ENCODE measurements around the gene ACHE.

The ACHE gene

GRCh38 chr7:100884736-100885439 is 10.8 kb downstream of the ACHE start:
- H3K27me3 ChIP-seq (ENCODE audit: control insufficient read depth in 1 of 2, insufficient read depth in 2 of 2, low read length in 2 of 2): no peaks in the 10 kb centered on the region
- no peak overlapping the region for H3K27ac ChIP-seq (ENCODE audit: low read depth, low read length)
- H3K36me3 ChIP-seq (ENCODE audit: control insufficient read depth in 1 of 2, insufficient read depth in 2 of 2, low read length in 2 of 2): peaks cover 52 to 76% of the 10 kb centered on the region in 2 donors
- no peak overlapping the region for H3K9ac ChIP-seq (ENCODE audit: low read depth in 1 of 2, low read length in 2 of 2)
- H3K9me3 ChIP-seq (ENCODE audit: control insufficient read depth in 1 of 2, low read length in 2 of 2): no peaks in the 10 kb centered on the region
- peaks cover 21 to 23% of the 10 kb centered on the region in 2 donors for H3K4me1 ChIP-seq (ENCODE audit: control insufficient read depth in 1 of 2, insufficient read depth in 2 of 2, low read length in 2 of 2)
- H3K4me3 ChIP-seq (ENCODE audit: low read depth in 1 of 2, low read length in 2 of 2): no peak overlapping the region

GRCh38 chr7:100882785-100883526 is 12.7 kb downstream of the ACHE start:
- Histone ChIP-seq H3K27ac (ENCODE audit: low read depth, low read length) (no peak overlapping the region), H3K27me3 (ENCODE audit: control insufficient read depth in 1 of 2, insufficient read depth in 2 of 2, low read length in 2 of 2) (no peaks in the 10 kb centered on the region), H3K4me3 (ENCODE audit: low read depth in 1 of 2, low read length in 2 of 2) (no peak overlapping the region), H3K9ac (ENCODE audit: low read depth in 1 of 2, low read length in 2 of 2) (no peak overlapping the region), H3K36me3 (ENCODE audit: control insufficient read depth in 1 of 2, insufficient read depth in 2 of 2, low read length in 2 of 2) (peaks cover 48 to 78% of the 10 kb centered on the region in 2 donors), H3K4me1 (ENCODE audit: control insufficient read depth in 1 of 2, insufficient read depth in 2 of 2, low read length in 2 of 2) (peaks cover 11 to 13% of the 10 kb centered on the region in 2 donors), H3K9me3 (ENCODE audit: control insufficient read depth in 1 of 2, low read length in 2 of 2) (no peaks in the 10 kb centered on the region)

- no peak overlapping the region for H3K9ac ChIP-seq (ENCODE audit: low read depth in 1 of 2, low read length in 2 of 2)
- peaks cover 3 to 5% of the 10 kb centered on the region in 2 donors for H3K4me1 ChIP-seq (ENCODE audit: control insufficient read depth in 1 of 2, insufficient read depth in 2 of 2, low read length in 2 of 2)
- no peaks in the 10 kb centered on the region for H3K27me3 ChIP-seq (ENCODE audit: control insufficient read depth in 1 of 2, insufficient read depth in 2 of 2, low read length in 2 of 2)
- peaks cover 47 to 72% of the 10 kb centered on the region in 2 donors for H3K36me3 ChIP-seq (ENCODE audit: control insufficient read depth in 1 of 2, insufficient read depth in 2 of 2, low read length in 2 of 2)
- no peaks in the 10 kb centered on the region for H3K9me3 ChIP-seq (ENCODE audit: control insufficient read depth in 1 of 2, low read length in 2 of 2)
- no peak overlapping the region for H3K27ac ChIP-seq (ENCODE audit: low read depth, low read length)
- no peak overlapping the region for H3K4me3 ChIP-seq (ENCODE audit: low read depth in 1 of 2, low read length in 2 of 2)
Observed at GRCh38 chr7:100882201-100882600, 13.5 kb downstream of the ACHE start.

GRCh38 chr7:100881136-100881535 is 14.6 kb downstream of the ACHE start:
- no peaks in the 10 kb centered on the region for H3K9me3 ChIP-seq (ENCODE audit: control insufficient read depth in 1 of 2, low read length in 2 of 2)
- no peak overlapping the region for H3K9ac ChIP-seq (ENCODE audit: low read depth in 1 of 2, low read length in 2 of 2)
- no peak overlapping the region for H3K27ac ChIP-seq (ENCODE audit: low read depth, low read length)
- H3K4me1 ChIP-seq (ENCODE audit: control insufficient read depth in 1 of 2, insufficient read depth in 2 of 2, low read length in 2 of 2): peaks cover 8 to 11% of the 10 kb centered on the region in 2 donors
- H3K27me3 ChIP-seq (ENCODE audit: control insufficient read depth in 1 of 2, insufficient read depth in 2 of 2, low read length in 2 of 2): no peaks in the 10 kb centered on the region
- H3K36me3 ChIP-seq (ENCODE audit: control insufficient read depth in 1 of 2, insufficient read depth in 2 of 2, low read length in 2 of 2): peaks cover 41 to 64% of the 10 kb centered on the region in 2 donors
- H3K4me3 ChIP-seq (ENCODE audit: low read depth in 1 of 2, low read length in 2 of 2): no peak overlapping the region

- Histone ChIP-seq H3K9me3 (ENCODE audit: control insufficient read depth in 1 of 2, low read length in 2 of 2) (no peaks in the 10 kb centered on the region), H3K27me3 (ENCODE audit: control insufficient read depth in 1 of 2, insufficient read depth in 2 of 2, low read length in 2 of 2) (no peaks in the 10 kb centered on the region), H3K9ac (ENCODE audit: low read depth in 1 of 2, low read length in 2 of 2) (no peak overlapping the region), H3K4me3 (ENCODE audit: low read depth in 1 of 2, low read length in 2 of 2) (no peak overlapping the region), H3K4me1 (ENCODE audit: control insufficient read depth in 1 of 2, insufficient read depth in 2 of 2, low read length in 2 of 2) (peaks cover 13 to 16% of the 10 kb centered on the region in 2 donors), H3K36me3 (ENCODE audit: control insufficient read depth in 1 of 2, insufficient read depth in 2 of 2, low read length in 2 of 2) (peaks cover 36 to 59% of the 10 kb centered on the region in 2 donors), H3K27ac (ENCODE audit: low read depth, low read length) (no peak overlapping the region)
Observed at GRCh38 chr7:100880645-100881044, 15.0 kb downstream of the ACHE start.

GRCh38 chr7:100879685-100880261 is 15.9 kb downstream of the ACHE start:
- Histone ChIP-seq H3K4me3 (ENCODE audit: low read depth in 1 of 2, low read length in 2 of 2) (no peak overlapping the region), H3K36me3 (ENCODE audit: control insufficient read depth in 1 of 2, insufficient read depth in 2 of 2, low read length in 2 of 2) (peaks cover 27 to 51% of the 10 kb centered on the region in 2 donors), H3K9me3 (ENCODE audit: control insufficient read depth in 1 of 2, low read length in 2 of 2) (no peaks in the 10 kb centered on the region), H3K27me3 (ENCODE audit: control insufficient read depth in 1 of 2, insufficient read depth in 2 of 2, low read length in 2 of 2) (no peaks in the 10 kb centered on the region), H3K27ac (ENCODE audit: low read depth, low read length) (no peak overlapping the region), H3K9ac (ENCODE audit: low read depth in 1 of 2, low read length in 2 of 2) (no peak overlapping the region), H3K4me1 (ENCODE audit: control insufficient read depth in 1 of 2, insufficient read depth in 2 of 2, low read length in 2 of 2) (peaks cover 14 to 17% of the 10 kb centered on the region in 2 donors)

- Histone ChIP-seq H3K27me3 (ENCODE audit: control insufficient read depth in 1 of 2, insufficient read depth in 2 of 2, low read length in 2 of 2) (no peaks in the 10 kb centered on the region), H3K9ac (ENCODE audit: low read depth in 1 of 2, low read length in 2 of 2) (no peak overlapping the region), H3K36me3 (ENCODE audit: control insufficient read depth in 1 of 2, insufficient read depth in 2 of 2, low read length in 2 of 2) (peaks cover 24 to 41% of the 10 kb centered on the region in 2 donors), H3K4me3 (ENCODE audit: low read depth in 1 of 2, low read length in 2 of 2) (no peak overlapping the region), H3K27ac (ENCODE audit: low read depth, low read length) (no peak overlapping the region), H3K4me1 (ENCODE audit: control insufficient read depth in 1 of 2, insufficient read depth in 2 of 2, low read length in 2 of 2) (peaks cover 20 to 26% of the 10 kb centered on the region in 2 donors), H3K9me3 (ENCODE audit: control insufficient read depth in 1 of 2, low read length in 2 of 2) (no peaks in the 10 kb centered on the region)
Observed at GRCh38 chr7:100878685-100879084, 17.0 kb downstream of the ACHE start.

GRCh38 chr7:100878013-100878412 is 17.7 kb downstream of the ACHE start:
- Histone ChIP-seq H3K9ac (ENCODE audit: low read depth in 1 of 2, low read length in 2 of 2) (no peak overlapping the region), H3K9me3 (ENCODE audit: control insufficient read depth in 1 of 2, low read length in 2 of 2) (no peaks in the 10 kb centered on the region), H3K4me1 (ENCODE audit: control insufficient read depth in 1 of 2, insufficient read depth in 2 of 2, low read length in 2 of 2) (peaks cover 20 to 27% of the 10 kb centered on the region in 2 donors), H3K36me3 (ENCODE audit: control insufficient read depth in 1 of 2, insufficient read depth in 2 of 2, low read length in 2 of 2) (peaks cover 17 to 34% of the 10 kb centered on the region in 2 donors), H3K27me3 (ENCODE audit: control insufficient read depth in 1 of 2, insufficient read depth in 2 of 2, low read length in 2 of 2) (no peaks in the 10 kb centered on the region), H3K4me3 (ENCODE audit: low read depth in 1 of 2, low read length in 2 of 2) (no peak overlapping the region), H3K27ac (ENCODE audit: low read depth, low read length) (no peak overlapping the region)

- no peaks in the 10 kb centered on the region for H3K9me3 ChIP-seq (ENCODE audit: control insufficient read depth in 1 of 2, low read length in 2 of 2)
- H3K36me3 ChIP-seq (ENCODE audit: control insufficient read depth in 1 of 2, insufficient read depth in 2 of 2, low read length in 2 of 2): peaks cover 3 to 22% of the 10 kb centered on the region in 2 donors
- peaks cover 20 to 27% of the 10 kb centered on the region in 2 donors for H3K4me1 ChIP-seq (ENCODE audit: control insufficient read depth in 1 of 2, insufficient read depth in 2 of 2, low read length in 2 of 2)
- H3K9ac ChIP-seq (ENCODE audit: low read depth in 1 of 2, low read length in 2 of 2): peak overlapping the region; percentile 73 to 81
- H3K27me3 ChIP-seq (ENCODE audit: control insufficient read depth in 1 of 2, insufficient read depth in 2 of 2, low read length in 2 of 2): no peaks in the 10 kb centered on the region
- H3K27ac ChIP-seq (ENCODE audit: low read depth, low read length): peak overlapping the region; percentile 95
- H3K4me3 ChIP-seq (ENCODE audit: low read depth in 1 of 2, low read length in 2 of 2): peak overlapping the region; percentile 79 to 95
Observed at GRCh38 chr7:100875356-100875751, 20.3 kb downstream of the ACHE start.

Data from duodenal mucosa (tissue), 2 donors.